Caco-2 (cell line): Measurements from ENCODE around the gene TUBB2B. TPM values are rescaled to one million over a fixed set of nuclear protein-coding genes. Genes with fewer than 3 reads are reported as not detected.

Experiments
- Bru-seq: library from RNA; stranded (reverse); fragments of 400-500 nt; gene quantifications from one replicate; lab custom pipeline; 2021; lab: Mats Ljungman, UMichigan
- BruChase-seq, 2 experiments: library from RNA; stranded (reverse); fragments of 400-500 nt; gene quantifications; one replicate each; lab custom pipeline; 2021; lab: Mats Ljungman, UMichigan
- BruUV-seq: library from RNA; stranded (reverse); fragments of 400-500 nt; replicated peaks from 2 replicates; lab custom pipeline; 2021; lab: Mats Ljungman, UMichigan
- CTCF ChIA-PET: fragments of 300-600 bp; sonication (Branson Sonifier 250); formaldehyde crosslinking; loops from one replicate; lab custom pipeline; 2022; ENCODE audit warnings: antibody characterized with exemption; lab: Charles Lee
- POLR2A ChIA-PET: fragments of 300-600 bp; sonication (Branson Sonifier 250); formaldehyde crosslinking; loops from one replicate; lab custom pipeline; 2022; ENCODE audit warnings: antibody characterized with exemption; lab: Charles Lee
- DNase-seq, 2 experiments: peaks; one replicate each; pipeline versions ENCODE4 v3.0.0 to v3.0.0-alpha.2; 2020 to 2022
- H3K27me3 ChIP-seq: replicated peaks from 2 replicates; pipeline ENCODE4 v1.6.0; 2011; ENCODE audit warnings: low read length; ENCODE audit not compliant: control insufficient read depth, insufficient read depth
- H3K36me3 ChIP-seq: 2 replicates; pipeline ENCODE4 v1.5.1; 2011; ENCODE audit warnings: low read length; ENCODE audit not compliant: control insufficient read depth, insufficient read depth
- H3K4me1 ChIP-seq: fragments of 250-450 bp; sonication (Bioruptor Pico); 2 replicates; pipeline ENCODE4 v1.5.1; 2020; ENCODE audit warnings: mild to moderate bottlenecking
- H3K4me3 ChIP-seq: 2 replicates; pipeline ENCODE4 v1.5.1; 2011; ENCODE audit warnings: low read depth, mild to moderate bottlenecking, control low read depth, low read length
- H3K9me3 ChIP-seq: fragments of 250-450 bp; sonication (Bioruptor Pico); 2 replicates; pipeline ENCODE4 v1.5.1; 2020; ENCODE audit warnings: mild to moderate bottlenecking, moderate library complexity
- H3K27ac Mint-ChIP-seq: one replicate; pipeline ENCODE4 v1.8.0; 2022; ENCODE audit warnings: mixed read lengths; ENCODE audit not compliant: unreplicated experiment
- H3K27me3 Mint-ChIP-seq: one replicate; pipeline ENCODE4 v1.8.0; 2022; ENCODE audit warnings: mixed read lengths; ENCODE audit not compliant: insufficient read depth, unreplicated experiment
- H3K36me3 Mint-ChIP-seq: one replicate; pipeline ENCODE4 v1.8.0; 2022; ENCODE audit warnings: mild to moderate bottlenecking, mixed read lengths; ENCODE audit not compliant: insufficient read depth, unreplicated experiment
- H3K4me1 Mint-ChIP-seq: one replicate; pipeline ENCODE4 v1.8.0; 2022; ENCODE audit warnings: low read depth, mixed read lengths; ENCODE audit not compliant: unreplicated experiment
- H3K4me3 Mint-ChIP-seq: one replicate; pipeline ENCODE4 v1.8.0; 2022; ENCODE audit warnings: mild to moderate bottlenecking, moderate library complexity, mixed read lengths; ENCODE audit not compliant: unreplicated experiment
- H3K9me3 Mint-ChIP-seq: one replicate; pipeline ENCODE4 v1.8.0; 2022; ENCODE audit warnings: mixed read lengths; ENCODE audit not compliant: unreplicated experiment
- CTCF ChIP-seq, 2 experiments: fragments of 200-600 bp in 1 of 2; IDR thresholded peaks; 1 replicate in 1 of 2; 2 replicates in 1 of 2; pipeline versions ENCODE4 v1.5.1 to v1.8.0; 2011 to 2022; ENCODE audit warnings: antibody characterized with exemption in 1 of 2, control low read depth in 1 of 2, inconsistent platforms in 1 of 2, low read depth in 1 of 2, low read length in 1 of 2, mild to moderate bottlenecking in 1 of 2, moderate library complexity in 1 of 2; ENCODE audit not compliant: insufficient read depth in 1 of 2, severe bottlenecking in 1 of 2, unreplicated experiment in 1 of 2
- intact Hi-C: fragments of 100-400 bp; cut with micrococcal nuclease; formaldehyde crosslinking; loops from one replicate; pipeline ENCODE4 v1.10.0; 2022; ENCODE audit not compliant: unreplicated experiment
- long read RNA-seq: library from polyadenylated mRNA; stranded (forward); transcript quantifications from one replicate; pipeline ENCODE4 v2.0.0, GENCODE V29; 2022
- total RNA-seq: library from RNA; stranded (reverse); gene quantifications from 2 replicates; pipeline ENCODE4 v1.2.3, GENCODE V29; 2022

Gene TUBB2B
- total RNA-seq (143 and 150 TPM in 2 replicates), Bru-seq, nascent RNA (percentile 73 among the genes with signal in this experiment), BruChase-seq, experiment 1, labeled RNA remaining after a 2-hour chase (percentile 86 among the genes with signal in this experiment), BruChase-seq, experiment 2, labeled RNA remaining after a 6-hour chase (percentile 95 among the genes with signal in this experiment)
- long read RNA-seq, transcript TUBB2B-201 (4 exons, 2,020 nt) = major isoform, 208 of 239 reads
- long read RNA-seq, partial matches to known transcripts = 30 of 239 reads
- long read RNA-seq, other reads (novel, unspliced or antisense) = 1 of 239 reads

- H3K4me1 ChIP-seq = peaks cover 14% of the 10 kb centered on the region
- ChIA-PET CTCF (interaction anchor here (1.1 kb wide), 2 partner anchors 10 to 24 kb away, joined by 3 read pairs; no protein-coding TSS in a partner anchor), POLR2A (interaction anchor here (0.6 to 1.3 kb wide), 4 partner anchors 19 to 680 kb away, joined by 3 to 6 read pairs (median 4); partner anchors contain the start of gene TUBB2A)
- no peaks in the 10 kb centered on the region for H3K9me3 Mint-ChIP-seq
- H3K4me3 Mint-ChIP-seq = peak within 1 kb of the TSS; percentile 82
- no peaks in the 10 kb centered on the region for H3K9me3 ChIP-seq
- peak; percentile 82 to 90 for DNase-seq
- peaks cover 6% of the 10 kb centered on the region for H3K27me3 Mint-ChIP-seq
- H3K4me3 ChIP-seq = peak within 1 kb of the TSS; percentile 58
- intact Hi-C loops = loop anchor here (2.0 kb wide), 1 partner anchor 23 kb away; no protein-coding TSS in a partner anchor
- H3K27ac Mint-ChIP-seq = peak within 1 kb of the TSS; percentile 53
- no peaks in the 10 kb centered on the region for H3K27me3 ChIP-seq
- no TSS peak for BruUV-seq
- no peak for TF ChIP-seq CTCF (IDR thresholded peaks at IDR 0.05; ENCODE audit: insufficient read depth in 1 of 2, low read depth in 1 of 2, low read length in 1 of 2, severe bottlenecking in 1 of 2, unreplicated experiment in 1 of 2)
- peaks cover 47% of the 10 kb centered on the region for H3K36me3 Mint-ChIP-seq
- no peaks in the 10 kb centered on the region for H3K36me3 ChIP-seq
- H3K4me1 Mint-ChIP-seq = peaks cover 7% of the 10 kb centered on the region
Measured at GRCh38 chr6:3227363-3228045, at the start of gene TUBB2B. Gene TUBB2B, minus strand, starts transcription at chr6:3227653. Its CDS starts 110 bp downstream, at chr6:3227543.

- Histone ChIP-seq H3K27me3 (no peaks in the 10 kb centered on the region), H3K36me3 (no peaks in the 10 kb centered on the region; the same call in 1 of the 2 replicates), H3K4me1 (no peaks in the 10 kb centered on the region), H3K9me3 (no peaks in the 10 kb centered on the region), H3K4me3 (no peak overlapping the region)
- peaks cover 59% of the 10 kb centered on the region for H3K36me3 Mint-ChIP-seq
- H3K9me3 Mint-ChIP-seq = no peaks in the 10 kb centered on the region
- CTCF ChIA-PET = no interaction called here
- no peaks in the 10 kb centered on the region for H3K27me3 Mint-ChIP-seq
- no peak overlapping the region for H3K4me3 Mint-ChIP-seq
- intact Hi-C loops = loop anchor here (5.0 kb wide), 1 partner anchor 225 kb away; no protein-coding TSS in a partner anchor
- BruUV-seq = no TSS peak
- H3K27ac Mint-ChIP-seq = no peak overlapping the region
- TF ChIP-seq CTCF (IDR thresholded peaks at IDR 0.05; ENCODE audit: insufficient read depth in 1 of 2, low read depth in 1 of 2, low read length in 1 of 2, severe bottlenecking in 1 of 2, unreplicated experiment in 1 of 2) = no peak
- no peak for DNase-seq
- POLR2A ChIA-PET = no interaction called here
- no peaks in the 10 kb centered on the region for H3K4me1 Mint-ChIP-seq
Measured at GRCh38 chr6:3277251-3277650, 49.8 kb upstream of the TUBB2B start.
